HS-27A (cell line): ENCODE results near the gene HSF2.
"Not testable (repeated sequence)": the region's sequence is repeated elsewhere in the genome, so short reads cannot be mapped to it uniquely, and the experiment has no call there.

Experiments
- DNase-seq: peaks from one replicate; pipeline ENCODE4 v3.0.0-alpha.2; 2012; ENCODE audit warnings: low read depth, missing footprints

Gene HSF2

GRCh38 chr6:122454673-122455072 is 55.2 kb downstream of the HSF2 start:
- DNase-seq, result no peak

GRCh38 chr6:122455116-122455515 is 55.7 kb downstream of the HSF2 start:
- DNase-seq, result not testable (repeated sequence)

- no peak for DNase-seq
These were observed 58.6 kb downstream of the HSF2 start for GRCh38 chr6:122458087-122458486.

- no peak for DNase-seq
These were observed 59.8 kb downstream of the HSF2 start for GRCh38 chr6:122459240-122459639.

- DNase-seq, result not testable (repeated sequence)
These were observed 60.5 kb downstream of the HSF2 start for GRCh38 chr6:122459865-122460416.

- DNase-seq, result no peak
These were observed 62.4 kb downstream of the HSF2 start for GRCh38 chr6:122461885-122462284.

GRCh38 chr6:122471107-122472021 is 71.9 kb downstream of the HSF2 start, which contains the start of gene SERINC1:
TSS of gene SERINC1 (minus strand) at chr6:122471807. CDS start at chr6:122471737, 70 bp downstream.
- DNase-seq, result peak; percentile 91

- DNase-seq, result no peak
These were observed 72.5 kb downstream of the HSF2 start for GRCh38 chr6:122472022-122472340.

- no peak for DNase-seq
These were observed 76.7 kb downstream of the HSF2 start for GRCh38 chr6:122476131-122476530.

GRCh38 chr6:122482750-122483080 is 83.3 kb downstream of the HSF2 start:
- DNase-seq, result no peak
